H9 (cell line): ENCODE results near the gene ILDR2. TPM values are rescaled to one million over a fixed set of nuclear protein-coding genes. Genes with fewer than 3 reads are reported as not detected.

Source experiments
- DNase-seq: peaks from one replicate; pipeline ENCODE4 v3.0.0-alpha.2; 2017
- H2AFZ ChIP-seq: one replicate; pipeline ENCODE4 v1.6.1; 2013; ENCODE audit warnings: mild to moderate bottlenecking, low read length, control low read depth, moderate library complexity
- H2AK5ac ChIP-seq: 2 replicates; pipeline ENCODE4 v1.6.1; 2013; ENCODE audit warnings: low read length, control low read depth, mixed read lengths; ENCODE audit not compliant: insufficient read length
- H2BK120ac ChIP-seq: one replicate; pipeline ENCODE4 v1.6.1; 2013; ENCODE audit warnings: low read depth, mild to moderate bottlenecking, low read length, control low read depth, inconsistent platforms; ENCODE audit not compliant: poor library complexity, severe bottlenecking
- H2BK12ac ChIP-seq: 2 replicates; pipeline ENCODE4 v1.6.1; 2013; ENCODE audit warnings: low read length, control low read depth, mixed read lengths, low read depth; ENCODE audit not compliant: insufficient read length
- H2BK15ac ChIP-seq: 2 replicates; pipeline ENCODE4 v1.6.1; 2013; ENCODE audit warnings: low read depth, low read length, control low read depth
- H2BK20ac ChIP-seq: one replicate; pipeline ENCODE4 v1.6.1; 2013; ENCODE audit warnings: low read depth, mild to moderate bottlenecking, low read length, control low read depth, inconsistent platforms; ENCODE audit not compliant: poor library complexity, severe bottlenecking
- H2BK5ac ChIP-seq: 2 replicates; pipeline ENCODE4 v1.6.1; 2013; ENCODE audit warnings: low read length, control low read depth, mixed read lengths; ENCODE audit not compliant: insufficient read length
- H3K14ac ChIP-seq: 2 replicates; pipeline ENCODE4 v1.6.1; 2013; ENCODE audit warnings: low read length, control low read depth; ENCODE audit not compliant: insufficient read depth
- H3K18ac ChIP-seq: 2 replicates; pipeline ENCODE4 v1.6.1; 2013; ENCODE audit warnings: low read depth, mild to moderate bottlenecking, mixed read lengths, low read length, control low read depth; ENCODE audit not compliant: insufficient read length
- H3K23ac ChIP-seq: 2 replicates; pipeline ENCODE4 v1.6.1; 2013; ENCODE audit warnings: low read length, control low read depth, mixed read lengths, low read depth; ENCODE audit not compliant: insufficient read length
- H3K23me2 ChIP-seq: 2 replicates; pipeline ENCODE4 v1.6.1; 2013; ENCODE audit warnings: low read depth, mild to moderate bottlenecking, mixed read lengths, low read length, control low read depth; ENCODE audit not compliant: insufficient read length, poor library complexity, severe bottlenecking
- H3K27ac ChIP-seq: 2 replicates; pipeline ENCODE4 v1.5.1; 2013; ENCODE audit warnings: low read length, control low read depth, mixed read lengths, low read depth; ENCODE audit not compliant: insufficient read length
- H3K27me3 ChIP-seq: 2 replicates; pipeline ENCODE4 v1.6.1; 2013; ENCODE audit warnings: low read length, control low read depth, inconsistent platforms; ENCODE audit not compliant: insufficient read depth
- H3K4ac ChIP-seq: 2 replicates; pipeline ENCODE4 v1.6.1; 2013; ENCODE audit warnings: low read depth, mild to moderate bottlenecking, control low read depth, inconsistent platforms, low read length, moderate library complexity
- H3K4me1 ChIP-seq: 2 replicates; pipeline ENCODE4 v1.6.1; 2013; ENCODE audit warnings: low read length, control low read depth, inconsistent platforms; ENCODE audit not compliant: insufficient read depth
- H3K4me2 ChIP-seq: 2 replicates; pipeline ENCODE4 v1.6.1; 2013; ENCODE audit warnings: low read length, control low read depth, mixed read lengths; ENCODE audit not compliant: insufficient read length, insufficient read depth
- H3K56ac ChIP-seq: 2 replicates; pipeline ENCODE4 v1.6.1; 2013; ENCODE audit warnings: low read depth, mild to moderate bottlenecking, mixed read lengths, low read length, control low read depth; ENCODE audit not compliant: insufficient read length
- H3K79me1 ChIP-seq: 2 replicates; pipeline ENCODE4 v1.6.1; 2013; ENCODE audit warnings: low read depth, mild to moderate bottlenecking, moderate library complexity, low read length, control low read depth, inconsistent platforms; ENCODE audit not compliant: insufficient read depth, poor library complexity, severe bottlenecking
- H3K79me2 ChIP-seq: 2 replicates; pipeline ENCODE4 v1.6.1; 2013; ENCODE audit warnings: low read length, control low read depth, inconsistent platforms; ENCODE audit not compliant: insufficient read depth
- H3K9ac ChIP-seq: 2 replicates; pipeline ENCODE4 v1.6.1; 2013; ENCODE audit warnings: low read length, control low read depth, mixed read lengths; ENCODE audit not compliant: insufficient read length; ENCODE audit errors: extremely low read depth
- H3K9me3 ChIP-seq: one replicate; pipeline ENCODE4 v1.6.1; 2013; ENCODE audit warnings: low read depth, low read length, inconsistent platforms; ENCODE audit not compliant: control insufficient read depth
- H3T11ph ChIP-seq: one replicate; pipeline ENCODE4 v1.6.1; 2013; ENCODE audit warnings: mild to moderate bottlenecking, low read length, control low read depth, inconsistent platforms
- H4K20me1 ChIP-seq: one replicate; pipeline ENCODE4 v1.6.1; 2013; ENCODE audit not compliant: control insufficient read depth, insufficient read length, insufficient read depth
- H4K5ac ChIP-seq: 2 replicates; pipeline ENCODE4 v1.6.1; 2013; ENCODE audit warnings: low read depth, mild to moderate bottlenecking, mixed read lengths, low read length, control low read depth; ENCODE audit not compliant: insufficient read length
- H4K8ac ChIP-seq: replicated peaks from 2 replicates; pipeline ENCODE4 v1.6.1; 2013; ENCODE audit warnings: low read length, control low read depth, mixed read lengths, low read depth; ENCODE audit not compliant: insufficient read length
- H4K91ac ChIP-seq: 2 replicates; pipeline ENCODE4 v1.6.1; 2013; ENCODE audit warnings: low read depth, mild to moderate bottlenecking, moderate library complexity, mixed read lengths, low read length, control low read depth; ENCODE audit not compliant: insufficient read length
- H3K27ac Mint-ChIP-seq, 3 experiments: 2 replicates in 2 of 3; 3 replicates in 1 of 3; pipeline ENCODE4 v1.8.0; 2020 to 2021; ENCODE audit warnings: mixed read lengths in 3 of 3, mild to moderate bottlenecking in 1 of 3, moderate library complexity in 1 of 3
- H3K27me3 Mint-ChIP-seq: 2 replicates; pipeline ENCODE4 v1.8.0; 2021; ENCODE audit warnings: low read depth, mild to moderate bottlenecking, moderate library complexity, mixed read lengths
- H3K36me3 Mint-ChIP-seq, 3 experiments: 2 replicates in 2 of 3; 3 replicates in 1 of 3; pipeline ENCODE4 v1.8.0; 2020 to 2021; ENCODE audit warnings: low read depth in 3 of 3, mixed read lengths in 3 of 3; ENCODE audit not compliant: insufficient read depth in 1 of 3
- H3K4me1 Mint-ChIP-seq, 2 experiments: 2 replicates each; pipeline ENCODE4 v1.8.0; 2020; ENCODE audit warnings: mixed read lengths in 2 of 2
- H3K4me3 Mint-ChIP-seq, 2 experiments: 2 replicates in 1 of 2; 3 replicates in 1 of 2; pipeline ENCODE4 v1.8.0; 2020 to 2021; ENCODE audit warnings: mild to moderate bottlenecking in 2 of 2, mixed read lengths in 2 of 2, moderate library complexity in 1 of 2
- H3K9me3 Mint-ChIP-seq, 2 experiments: 2 replicates in 1 of 2; 3 replicates in 1 of 2; pipeline ENCODE4 v1.8.0; 2020; ENCODE audit warnings: mild to moderate bottlenecking in 2 of 2, mixed read lengths in 2 of 2, moderate library complexity in 1 of 2
- CTCF ChIP-seq: fragments of 200-600 bp; sonication (generic); conservative IDR thresholded peaks from 3 replicates; pipeline ENCODE4 v1.8.0; 2021; ENCODE audit warnings: antibody characterized with exemption, mild to moderate bottlenecking
- total RNA-seq: library from RNA; stranded (reverse); gene quantifications from 2 replicates; pipeline ENCODE4 v1.2.1, GENCODE V29; 2021

Gene ILDR2
- total RNA-seq, 1 experiment from 2014 or later: 1.1 TPM

GRCh38 chr1:166899769-166900168 is 75.6 kb downstream of the ILDR2 start:
- H3T11ph ChIP-seq: no peak overlapping the region
- H3K4me3 Mint-ChIP-seq: no peak overlapping the region
- no peaks in the 10 kb centered on the region for H3K27me3 ChIP-seq
- no peaks in the 10 kb centered on the region for H3K4me1 Mint-ChIP-seq
- H3K23me2 ChIP-seq: no peaks in the 10 kb centered on the region
- no peaks in the 10 kb centered on the region for H3K79me2 ChIP-seq
- H3K79me1 ChIP-seq: no peaks in the 10 kb centered on the region
- no peak overlapping the region for H2BK5ac ChIP-seq
- H3K36me3 Mint-ChIP-seq: peaks cover 2 to 14% (median 9%) of the 10 kb centered on the region in 3 experiments; a peak in 6 of 7 replicates
- H3K4me2 ChIP-seq: no peak overlapping the region
- H3K23ac ChIP-seq: no peak overlapping the region
- no peak overlapping the region for H2BK120ac ChIP-seq
- H3K14ac ChIP-seq: no peak overlapping the region
- peaks cover 18 to 24% of the 10 kb centered on the region in 2 experiments for H3K9me3 Mint-ChIP-seq
- H2BK12ac ChIP-seq: no peak overlapping the region
- H4K20me1 ChIP-seq: no peaks in the 10 kb centered on the region
- H2AFZ ChIP-seq: no peak overlapping the region
- no peak overlapping the region for H3K9ac ChIP-seq
- TF ChIP-seq CTCF: no peak
- H3K4ac ChIP-seq: no peak overlapping the region
- H3K27ac Mint-ChIP-seq: no peak overlapping the region
- H2BK20ac ChIP-seq: no peak overlapping the region
- DNase-seq: no peak
- H4K8ac ChIP-seq: no peak overlapping the region
- no peaks in the 10 kb centered on the region for H3K9me3 ChIP-seq
- H2AK5ac ChIP-seq: no peak overlapping the region
- no peak overlapping the region for H2BK15ac ChIP-seq
- H3K27ac ChIP-seq: no peak overlapping the region
- no peak overlapping the region for H4K91ac ChIP-seq
- no peak overlapping the region for H4K5ac ChIP-seq
- H3K4me1 ChIP-seq: 0 out of 2 replicates have a peak, but pooled peaks cover 3% of the 10 kb centered on the region
- H3K27me3 Mint-ChIP-seq: peaks cover 2% of the 10 kb centered on the region; the same call in 1 of the 2 replicates
- H3K18ac ChIP-seq: no peak overlapping the region
- H3K56ac ChIP-seq: no peak overlapping the region
